Endodermal cell (in vitro differentiated cells): ENCODE data around the gene WDR76. TPM values are rescaled to one million over a fixed set of nuclear protein-coding genes. Genes with fewer than 3 reads are reported as not detected.
A peak's percentile ranks its signal among the peaks of the same experiment; 100 is the strongest.

Source experiments
- DNase-seq: peaks from one replicate; pipeline ENCODE4 v3.0.0-alpha.2; 2017
- H3K27ac ChIP-seq: 2 replicates; pipeline ENCODE4 v1.5.1; 2013; ENCODE audit warnings: mild to moderate bottlenecking, low read depth, low read length, moderate library complexity
- H3K27me3 ChIP-seq: 2 replicates; pipeline ENCODE4 v1.6.1; 2013; ENCODE audit warnings: mild to moderate bottlenecking, low read length, moderate library complexity; ENCODE audit not compliant: insufficient read depth, control insufficient read depth, poor library complexity, severe bottlenecking
- H3K36me3 ChIP-seq: 2 replicates; pipeline ENCODE4 v1.7.0; 2013; ENCODE audit warnings: mild to moderate bottlenecking, low read length, moderate library complexity; ENCODE audit not compliant: control insufficient read depth, insufficient read depth
- H3K4me1 ChIP-seq: one replicate; pipeline ENCODE4 v1.7.0; 2013; ENCODE audit warnings: low read length; ENCODE audit not compliant: control insufficient read depth, insufficient read depth
- H3K4me3 ChIP-seq: 2 replicates; pipeline ENCODE4 v1.5.1; 2013; ENCODE audit warnings: mild to moderate bottlenecking, low read length, moderate library complexity
- H3K9ac ChIP-seq: 2 replicates; pipeline ENCODE4 v1.6.1; 2013; ENCODE audit warnings: mild to moderate bottlenecking, low read length, moderate library complexity; ENCODE audit not compliant: poor library complexity, severe bottlenecking; ENCODE audit errors: extremely low read depth
- H3K9me3 ChIP-seq: 2 replicates; pipeline ENCODE4 v1.6.1; 2013; ENCODE audit warnings: mild to moderate bottlenecking, low read length, moderate library complexity; ENCODE audit not compliant: control insufficient read depth
- H3K27ac Mint-ChIP-seq: 2 replicates; pipeline ENCODE4 v1.8.0; 2020; ENCODE audit warnings: mixed read lengths
- H3K27me3 Mint-ChIP-seq: 2 replicates; pipeline ENCODE4 v1.8.0; 2021; ENCODE audit warnings: mild to moderate bottlenecking, mixed read lengths; ENCODE audit not compliant: insufficient read depth
- H3K36me3 Mint-ChIP-seq: 2 replicates; pipeline ENCODE4 v1.8.0; 2020; ENCODE audit warnings: low read depth, mixed read lengths
- H3K4me1 Mint-ChIP-seq: 2 replicates; pipeline ENCODE4 v1.8.0; 2020; ENCODE audit warnings: mixed read lengths
- H3K4me3 Mint-ChIP-seq: 2 replicates; pipeline ENCODE4 v1.8.0; 2020; ENCODE audit warnings: mild to moderate bottlenecking, moderate library complexity, mixed read lengths
- H3K9me3 Mint-ChIP-seq: 2 replicates; pipeline ENCODE4 v1.8.0; 2020; ENCODE audit warnings: mild to moderate bottlenecking, mixed read lengths
- CTCF ChIP-seq: fragments of 200-600 bp; sonication (generic); conservative IDR thresholded peaks from 2 replicates; pipeline ENCODE4 v1.5.0; 2021; ENCODE audit warnings: antibody characterized with exemption, mild to moderate bottlenecking
- WGBS, 2 experiments: methylation state at CpG; one replicate each; pipeline versions ENCODE4 v1.1.5 to v1.1.7; 2013; ENCODE audit warnings: missing lambda C conversion rate in 2 of 2, mixed read lengths in 1 of 2; ENCODE audit not compliant: insufficient coverage in 1 of 2, insufficient read length in 1 of 2; 5-methylcytosine and 5-hydroxymethylcytosine counted together
- total RNA-seq, 2 donors: library from RNA; stranded (reverse); fragmentation: NEBNext Ultra II Directional in 1 of 2; extraction: Animal tissue kit (Norgen Biotek cat#: 25700) in 1 of 2; gene quantifications; 2 replicates in 1 of 2; 3 replicates in 1 of 2; pipeline ENCODE4 v1.2.1, GENCODE V29; 2021

Gene WDR76
- total RNA-seq, 2 donors from 2014 or later: 22.6 to 34.4 TPM

GRCh38 chr15:43913026-43913780 lies 86.4 kb downstream of the WDR76 start:
- peak overlapping the region; percentile 10 for H3K27ac Mint-ChIP-seq
- no peak overlapping the region for H3K4me3 Mint-ChIP-seq
- no peaks in the 10 kb centered on the region for H3K9me3 Mint-ChIP-seq
- Histone ChIP-seq H3K27me3 (no peaks in the 10 kb centered on the region), H3K36me3 (no peaks in the 10 kb centered on the region), H3K9me3 (no peaks in the 10 kb centered on the region), H3K9ac (no peak overlapping the region), H3K27ac (no peak overlapping the region), H3K4me3 (no peak overlapping the region), H3K4me1 (no peaks in the 10 kb centered on the region)
- WGBS, 2 experiments: no CpG with 5 or more reads among the region's 1 CpG
- H3K4me1 Mint-ChIP-seq: peaks cover 9% of the 10 kb centered on the region
- no peak for TF ChIP-seq CTCF
- H3K36me3 Mint-ChIP-seq: peaks cover 2% of the 10 kb centered on the region
- H3K27me3 Mint-ChIP-seq: no peaks in the 10 kb centered on the region
- DNase-seq: no peak

- no peaks in the 10 kb centered on the region for H3K9me3 Mint-ChIP-seq
- no peak overlapping the region for H3K27ac ChIP-seq
- H3K9me3 ChIP-seq: no peaks in the 10 kb centered on the region
- H3K9ac ChIP-seq: no peak overlapping the region
- H3K27me3 Mint-ChIP-seq: no peaks in the 10 kb centered on the region
- WGBS, 2 experiments: 90 to 100% methylated on average over 1 of the region's 1 CpG
- no peak for DNase-seq
- no peak overlapping the region for H3K4me3 ChIP-seq
- H3K4me3 Mint-ChIP-seq: no peak overlapping the region
- H3K36me3 ChIP-seq: no peaks in the 10 kb centered on the region
- no peak overlapping the region for H3K27ac Mint-ChIP-seq
- TF ChIP-seq CTCF: no peak
- no peaks in the 10 kb centered on the region for H3K27me3 ChIP-seq
- H3K4me1 ChIP-seq: no peaks in the 10 kb centered on the region
- H3K36me3 Mint-ChIP-seq: peaks cover 2% of the 10 kb centered on the region
- peaks cover 9% of the 10 kb centered on the region for H3K4me1 Mint-ChIP-seq
Observed at GRCh38 chr15:43913941-43914340, 87.1 kb downstream of the WDR76 start.

- H3K36me3 ChIP-seq: no peaks in the 10 kb centered on the region
- no peak for TF ChIP-seq CTCF
- H3K36me3 Mint-ChIP-seq: peaks cover 2% of the 10 kb centered on the region
- no peak overlapping the region for H3K4me3 ChIP-seq
- no peaks in the 10 kb centered on the region for H3K9me3 Mint-ChIP-seq
- H3K9ac ChIP-seq: no peak overlapping the region
- no peaks in the 10 kb centered on the region for H3K27me3 Mint-ChIP-seq
- no peak overlapping the region for H3K27ac ChIP-seq
- no peaks in the 10 kb centered on the region for H3K4me1 ChIP-seq
- no peak overlapping the region for H3K27ac Mint-ChIP-seq
- H3K4me3 Mint-ChIP-seq: no peak overlapping the region
- peaks cover 11% of the 10 kb centered on the region for H3K4me1 Mint-ChIP-seq
- no peaks in the 10 kb centered on the region for H3K27me3 ChIP-seq
- no peak for DNase-seq
- WGBS, 2 experiments: 69 to 75% methylated on average over 5 of the region's 5 CpGs
- H3K9me3 ChIP-seq: no peaks in the 10 kb centered on the region
Observed at GRCh38 chr15:43915631-43916325, 89.0 kb downstream of the WDR76 start.
